Tibial nerve (tissue), 4 donors: ENCODE data around the gene ABCG5. TPM values are rescaled to one million over a fixed set of nuclear protein-coding genes. Genes with fewer than 3 reads are reported as not detected.
A peak's percentile ranks its signal among the peaks of the same experiment; 100 is the strongest.

Source experiments
- DNase-seq, 2 donors: peaks; one replicate each; pipeline ENCODE4 v3.0.0-alpha.2; 2019; ENCODE audit warnings: low spot score in 2 of 2
- H3K27ac ChIP-seq, 4 donors: fragments of 200-600 bp; sonication (generic) in 3 of 4; one replicate each; pipeline ENCODE4 v1.5.1; 2017 to 2019; ENCODE audit warnings: mild to moderate bottlenecking in 1 of 4
- H3K27me3 ChIP-seq, 2 donors: fragments of 200-600 bp; sonication (generic) in 1 of 2; one replicate each; pipeline versions ENCODE4 v1.5.1 to v1.6.0; 2017 to 2019
- H3K36me3 ChIP-seq, 3 donors: fragments of 200-600 bp; sonication (generic); one replicate each; pipeline ENCODE4 v1.5.1; 2018 to 2019
- H3K4me1 ChIP-seq, 4 donors: fragments of 200-600 bp; sonication (generic) in 3 of 4; one replicate each; pipeline ENCODE4 v1.5.1; 2017 to 2019
- H3K4me3 ChIP-seq, 4 donors: fragments of 200-600 bp; sonication (generic) in 3 of 4; one replicate each; pipeline ENCODE4 v1.5.1; 2017 to 2019; ENCODE audit warnings: mild to moderate bottlenecking in 1 of 4, moderate library complexity in 1 of 4
- H3K9me3 ChIP-seq, 4 donors: fragments of 200-600 bp; sonication (generic) in 3 of 4; one replicate each; pipeline ENCODE4 v1.5.1; 2017 to 2019
- CTCF ChIP-seq, 5 experiments: fragments of 200-600 bp in 3 of 5; fragments of 450-650 bp in 2 of 5; sonication (generic) in 3 of 5; IDR thresholded peaks; one replicate each; pipeline ENCODE4 v1.5.1; 2016 to 2019; ENCODE audit warnings: antibody characterized with exemption in 5 of 5, mild to moderate bottlenecking in 3 of 5, moderate library complexity in 2 of 5
- EP300 ChIP-seq, 2 donors: sonication (generic); formaldehyde crosslinking; IDR thresholded peaks; one replicate each; pipeline ENCODE4 v1.6.1; 2017; ENCODE audit warnings: antibody characterized with exemption in 2 of 2, mild to moderate bottlenecking in 1 of 2
- POLR2A ChIP-seq, 2 donors: fragments of 450-650 bp; IDR thresholded peaks; one replicate each; pipeline ENCODE4 v1.6.1; 2017; ENCODE audit warnings: antibody characterized with exemption in 2 of 2, mild to moderate bottlenecking in 2 of 2, moderate library complexity in 2 of 2
- WGBS, 2 donors: methylation state at CpG; one replicate each; pipeline ENCODE4 v1.1.5; 2018; 5-methylcytosine and 5-hydroxymethylcytosine counted together
- total RNA-seq, 4 donors: library from RNA; depleted of rRNA; stranded (reverse); fragments of >200 nt; gene quantifications; one replicate each; pipeline ENCODE4 v1.1.0, GENCODE V29; 2016

ABCG5 gene
- total RNA-seq, 4 donors from 2014 or later: not detected

GRCh38 chr2:43822839-43823238 lies 15.8 kb downstream of the ABCG5 start:
- no peaks in the 10 kb centered on the region for H3K9me3 ChIP-seq
- H3K27me3 ChIP-seq: no peaks in the 10 kb centered on the region
- no peak overlapping the region for H3K27ac ChIP-seq
- WGBS, 2 donors: 78 to 84% methylated on average over 6 to 7 of the region's 7 CpGs
- H3K36me3 ChIP-seq: no peaks in the 10 kb centered on the region
- no peak for DNase-seq
- TF ChIP-seq EP300 (IDR thresholded peaks at IDR 0.05) (no peak), CTCF (IDR thresholded peaks at IDR 0.05) (no peak), POLR2A (IDR thresholded peaks at IDR 0.05) (no peak)
- H3K4me3 ChIP-seq: no peak overlapping the region
- H3K4me1 ChIP-seq: no peaks in the 10 kb centered on the region

GRCh38 chr2:43819491-43820163 lies 19.0 kb downstream of the ABCG5 start:
- no peaks in the 10 kb centered on the region for H3K9me3 ChIP-seq
- no peak overlapping the region for H3K27ac ChIP-seq
- TF ChIP-seq EP300 (IDR thresholded peaks at IDR 0.05): no peak
- TF ChIP-seq POLR2A (IDR thresholded peaks at IDR 0.05): no peak
- TF ChIP-seq CTCF (IDR thresholded peaks at IDR 0.05): no peak
- DNase-seq: no peak
- 48 to 50% methylated on average over 7 of the region's 7 CpGs for WGBS, 2 donors
- H3K4me3 ChIP-seq: no peak overlapping the region
- no peaks in the 10 kb centered on the region for H3K27me3 ChIP-seq
- no peaks in the 10 kb centered on the region for H3K4me1 ChIP-seq
- H3K36me3 ChIP-seq: peaks cover 0 to 5% (median 0%) of the 10 kb centered on the region in 3 donors

GRCh38 chr2:43818761-43819160 lies 19.9 kb downstream of the ABCG5 start:
- Histone ChIP-seq H3K36me3 (peaks cover 0 to 5% (median 0%) of the 10 kb centered on the region in 3 donors), H3K27ac (no peak overlapping the region), H3K4me3 (no peak overlapping the region), H3K4me1 (no peaks in the 10 kb centered on the region), H3K9me3 (no peaks in the 10 kb centered on the region), H3K27me3 (no peaks in the 10 kb centered on the region)
- 36 to 43% methylated on average over 5 of the region's 5 CpGs for WGBS, 2 donors
- TF ChIP-seq EP300 (IDR thresholded peaks at IDR 0.05) (no peak), CTCF (IDR thresholded peaks at IDR 0.05) (no peak), POLR2A (IDR thresholded peaks at IDR 0.05) (no peak)
- peak in 1 of 2 donors; percentile 27 for DNase-seq

GRCh38 chr2:43814711-43815110 lies 23.9 kb downstream of the ABCG5 start:
- Histone ChIP-seq H3K4me3 (no peak overlapping the region), H3K36me3 (peaks cover 0 to 34% (median 0%) of the 10 kb centered on the region in 3 donors), H3K9me3 (no peaks in the 10 kb centered on the region), H3K4me1 (no peaks in the 10 kb centered on the region), H3K27me3 (no peaks in the 10 kb centered on the region), H3K27ac (no peak overlapping the region)
- no peak for TF ChIP-seq POLR2A (IDR thresholded peaks at IDR 0.05)
- TF ChIP-seq EP300 (IDR thresholded peaks at IDR 0.05): no peak
- no peak for TF ChIP-seq CTCF (IDR thresholded peaks at IDR 0.05)
- 91 to 93% methylated on average over 3 of the region's 3 CpGs for WGBS, 2 donors
- DNase-seq: no peak

- H3K9me3 ChIP-seq: no peaks in the 10 kb centered on the region
- no peak overlapping the region for H3K4me3 ChIP-seq
- no peak overlapping the region for H3K27ac ChIP-seq
- DNase-seq: no peak
- peaks cover 0 to 46% (median 4%) of the 10 kb centered on the region in 3 donors for H3K36me3 ChIP-seq
- H3K4me1 ChIP-seq: no peaks in the 10 kb centered on the region
- H3K27me3 ChIP-seq: no peaks in the 10 kb centered on the region
- TF ChIP-seq CTCF (IDR thresholded peaks at IDR 0.05) (no peak), POLR2A (IDR thresholded peaks at IDR 0.05) (no peak), EP300 (IDR thresholded peaks at IDR 0.05) (no peak)
- WGBS, 2 donors: 31 to 42% methylated on average over 2 of the region's 2 CpGs
Measured at GRCh38 chr2:43812947-43813346, 25.7 kb downstream of the ABCG5 start.
